ENCODE data around the gene DIAPH2. TPM values are rescaled to one million over a fixed set of nuclear protein-coding genes. Genes with fewer than 3 reads are reported as not detected.
A peak's percentile ranks its signal among the peaks of the same experiment; 100 is the strongest.

DIAPH2 gene
- total RNA-seq, 1 experiment from 2014 or later = 10.9 TPM

- TF ChIP-seq, protein P1, sequence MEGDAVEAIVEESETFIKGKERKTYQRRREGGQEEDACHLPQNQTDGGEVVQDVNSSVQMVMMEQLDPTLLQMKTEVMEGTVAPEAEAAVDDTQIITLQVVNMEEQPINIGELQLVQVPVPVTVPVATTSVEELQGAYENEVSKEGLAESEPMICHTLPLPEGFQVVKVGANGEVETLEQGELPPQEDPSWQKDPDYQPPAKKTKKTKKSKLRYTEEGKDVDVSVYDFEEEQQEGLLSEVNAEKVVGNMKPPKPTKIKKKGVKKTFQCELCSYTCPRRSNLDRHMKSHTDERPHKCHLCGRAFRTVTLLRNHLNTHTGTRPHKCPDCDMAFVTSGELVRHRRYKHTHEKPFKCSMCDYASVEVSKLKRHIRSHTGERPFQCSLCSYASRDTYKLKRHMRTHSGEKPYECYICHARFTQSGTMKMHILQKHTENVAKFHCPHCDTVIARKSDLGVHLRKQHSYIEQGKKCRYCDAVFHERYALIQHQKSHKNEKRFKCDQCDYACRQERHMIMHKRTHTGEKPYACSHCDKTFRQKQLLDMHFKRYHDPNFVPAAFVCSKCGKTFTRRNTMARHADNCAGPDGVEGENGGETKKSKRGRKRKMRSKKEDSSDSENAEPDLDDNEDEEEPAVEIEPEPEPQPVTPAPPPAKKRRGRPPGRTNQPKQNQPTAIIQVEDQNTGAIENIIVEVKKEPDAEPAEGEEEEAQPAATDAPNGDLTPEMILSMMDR (IDR thresholded peaks at IDR 0.05 in 2 of 3, conservative IDR thresholded peaks at IDR 0.05 in 1 of 3; ENCODE audit: borderline replicate concordance in 1 of 3, insufficient read depth in 1 of 3, low read depth in 2 of 3, low read length in 2 of 3) = no peak
- no peak for TF ChIP-seq POLR2AphosphoS5 (IDR thresholded peaks at IDR 0.05; ENCODE audit: low read depth, low read length)
- no peak for TF ChIP-seq ELF1 (IDR thresholded peaks at IDR 0.05; ENCODE audit: borderline replicate concordance, low read depth)
- no peak for TF ChIP-seq YY1 (IDR thresholded peaks at IDR 0.05; ENCODE audit: extremely low read depth, insufficient replicate concordance, low read depth, low read length)
- TF ChIP-seq ZFX (IDR thresholded peaks at IDR 0.05) = no peak
- no peak for TF ChIP-seq RAD21 (IDR thresholded peaks at IDR 0.05; ENCODE audit: low read depth)
- no peak for TF ChIP-seq CEBPB (IDR thresholded peaks at IDR 0.05; ENCODE audit: low read depth)
- no peak for TF ChIP-seq EZH2 (IDR thresholded peaks at IDR 0.05)
- TF ChIP-seq, protein P2, sequence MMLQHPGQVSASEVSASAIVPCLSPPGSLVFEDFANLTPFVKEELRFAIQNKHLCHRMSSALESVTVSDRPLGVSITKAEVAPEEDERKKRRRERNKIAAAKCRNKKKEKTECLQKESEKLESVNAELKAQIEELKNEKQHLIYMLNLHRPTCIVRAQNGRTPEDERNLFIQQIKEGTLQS (IDR thresholded peaks at IDR 0.05) = no peak
Measured at GRCh38 chrX:96682516-96682915, 2.1 kb upstream of the DIAPH2 start (continued).

DNA sequence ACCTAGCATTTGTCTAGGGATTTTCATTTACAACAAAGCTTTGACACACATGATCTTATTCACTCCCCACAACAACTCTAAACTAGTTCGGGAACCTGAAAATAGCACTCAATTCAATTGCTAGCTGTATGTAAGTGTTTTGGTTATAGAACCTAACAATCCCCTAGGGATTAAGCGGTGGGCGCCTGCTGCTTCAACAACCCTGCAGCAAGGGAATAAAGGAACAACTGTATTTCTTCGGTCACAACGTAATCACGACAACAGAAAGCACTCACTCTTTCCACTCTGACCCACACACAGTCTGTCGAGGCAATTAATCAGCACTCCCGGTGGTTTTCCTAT lies 674 bp upstream of the DIAPH2 start:
- RAD21 ChIA-PET (ENCODE audit: low non-redundant PET in 1 of 2, low total read pairs in 2 of 2, uncharacterized antibody in 2 of 2, unreplicated experiment in 2 of 2) = no interaction called here
- peak overlapping the region; percentile 68 for H3K9ac ChIP-seq (ENCODE audit: low read length)

More for the DNA sequence above, 674 bp upstream of the DIAPH2 start:
- no TSS peak for BruUV-seq (replicated peaks)
- Histone ChIP-seq H3K9me2 (ENCODE audit: insufficient read depth) (no peaks in the 10 kb centered on the region), H3K36me3 (ENCODE audit: control insufficient read depth in 1 of 2, insufficient read depth in 2 of 2, low read length in 2 of 2) (no peaks in the 10 kb centered on the region), H3K9me3 (ENCODE audit: control insufficient read depth in 1 of 2, insufficient read depth in 1 of 2, low read depth in 1 of 2, low read length in 2 of 2) (no peaks in the 10 kb centered on the region), H3K4me3 (replicated peaks in 1 of 2; ENCODE audit: low read depth in 1 of 2, low read length in 2 of 2) (peak overlapping the region; percentile 62 to 69), H3K79me2 (ENCODE audit: insufficient read depth, low read length) (peaks cover 22% of the 10 kb centered on the region), H3K27ac (ENCODE audit: low read depth, low read length) (no peak overlapping the region), H3K4me2 (ENCODE audit: low read length) (peak overlapping the region; percentile 80), H3K4me1 (ENCODE audit: control insufficient read depth in 1 of 2, insufficient read depth in 2 of 2, low read length in 2 of 2) (peaks cover 0 to 14% of the 10 kb centered on the region in 2 experiments; a peak in 2 of 4 replicates), H2AFZ (ENCODE audit: low read depth, low read length, poor library complexity, severe bottlenecking) (peak overlapping the region; percentile 11), H4K20me1 (ENCODE audit: insufficient read depth) (no peaks in the 10 kb centered on the region), H3K27me3 (ENCODE audit: insufficient read depth, low read length) (no peaks in the 10 kb centered on the region)
- CTCF ChIA-PET = interaction anchor here (0.6 kb wide), 1 partner anchor 11 kb away, joined by 3 read pairs; no protein-coding TSS in a partner anchor
- no peak for ATAC-seq
- POLR2A ChIA-PET = no interaction called here
- no peak for TF ChIP-seq CEBPB (IDR thresholded peaks at IDR 0.05; ENCODE audit: low read depth)
- no peak for TF ChIP-seq ELF1 (IDR thresholded peaks at IDR 0.05; ENCODE audit: borderline replicate concordance, low read depth)
- TF ChIP-seq, protein P2 (IDR thresholded peaks at IDR 0.05) = no peak
- TF ChIP-seq SRF (IDR thresholded peaks at IDR 0.05; ENCODE audit: low read depth) = no peak
- TF ChIP-seq ZNF274 (IDR thresholded peaks at IDR 0.05; ENCODE audit: low read depth, low read length) = no peak
- no peak for TF ChIP-seq EZH2phosphoT487 (IDR thresholded peaks at IDR 0.05; ENCODE audit: borderline replicate concordance)
- TF ChIP-seq ZFX (IDR thresholded peaks at IDR 0.05) = no peak
- no peak for TF ChIP-seq SP1 (IDR thresholded peaks at IDR 0.05; ENCODE audit: low read depth)
- TF ChIP-seq REST (IDR thresholded peaks at IDR 0.05; ENCODE audit: low read depth) = no peak
- TF ChIP-seq, protein P3, sequence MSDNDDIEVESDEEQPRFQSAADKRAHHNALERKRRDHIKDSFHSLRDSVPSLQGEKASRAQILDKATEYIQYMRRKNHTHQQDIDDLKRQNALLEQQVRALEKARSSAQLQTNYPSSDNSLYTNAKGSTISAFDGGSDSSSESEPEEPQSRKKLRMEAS (IDR thresholded peaks at IDR 0.05) = no peak
- TF ChIP-seq JUND (IDR thresholded peaks at IDR 0.05) = no peak
- DNase-seq (ENCODE audit: low read depth, low spot score) = no peak
- intact Hi-C loops (cut with micrococcal nuclease) = no loop called here

All from HCT116 (cell line).